ENCODE measurements around the gene ARHGAP26.

The ARHGAP26 gene

GRCh38 chr5:143166661-143167420 is 396.7 kb downstream of the ARHGAP26 start:
- TF ChIP-seq, protein P1, sequence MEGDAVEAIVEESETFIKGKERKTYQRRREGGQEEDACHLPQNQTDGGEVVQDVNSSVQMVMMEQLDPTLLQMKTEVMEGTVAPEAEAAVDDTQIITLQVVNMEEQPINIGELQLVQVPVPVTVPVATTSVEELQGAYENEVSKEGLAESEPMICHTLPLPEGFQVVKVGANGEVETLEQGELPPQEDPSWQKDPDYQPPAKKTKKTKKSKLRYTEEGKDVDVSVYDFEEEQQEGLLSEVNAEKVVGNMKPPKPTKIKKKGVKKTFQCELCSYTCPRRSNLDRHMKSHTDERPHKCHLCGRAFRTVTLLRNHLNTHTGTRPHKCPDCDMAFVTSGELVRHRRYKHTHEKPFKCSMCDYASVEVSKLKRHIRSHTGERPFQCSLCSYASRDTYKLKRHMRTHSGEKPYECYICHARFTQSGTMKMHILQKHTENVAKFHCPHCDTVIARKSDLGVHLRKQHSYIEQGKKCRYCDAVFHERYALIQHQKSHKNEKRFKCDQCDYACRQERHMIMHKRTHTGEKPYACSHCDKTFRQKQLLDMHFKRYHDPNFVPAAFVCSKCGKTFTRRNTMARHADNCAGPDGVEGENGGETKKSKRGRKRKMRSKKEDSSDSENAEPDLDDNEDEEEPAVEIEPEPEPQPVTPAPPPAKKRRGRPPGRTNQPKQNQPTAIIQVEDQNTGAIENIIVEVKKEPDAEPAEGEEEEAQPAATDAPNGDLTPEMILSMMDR (IDR thresholded peaks at IDR 0.05): no peak
- DNase-seq (ENCODE audit: low spot score): no peak
- H3K4me3 ChIP-seq: no peak overlapping the region
- no peak overlapping the region for H3K27ac ChIP-seq

DNA sequence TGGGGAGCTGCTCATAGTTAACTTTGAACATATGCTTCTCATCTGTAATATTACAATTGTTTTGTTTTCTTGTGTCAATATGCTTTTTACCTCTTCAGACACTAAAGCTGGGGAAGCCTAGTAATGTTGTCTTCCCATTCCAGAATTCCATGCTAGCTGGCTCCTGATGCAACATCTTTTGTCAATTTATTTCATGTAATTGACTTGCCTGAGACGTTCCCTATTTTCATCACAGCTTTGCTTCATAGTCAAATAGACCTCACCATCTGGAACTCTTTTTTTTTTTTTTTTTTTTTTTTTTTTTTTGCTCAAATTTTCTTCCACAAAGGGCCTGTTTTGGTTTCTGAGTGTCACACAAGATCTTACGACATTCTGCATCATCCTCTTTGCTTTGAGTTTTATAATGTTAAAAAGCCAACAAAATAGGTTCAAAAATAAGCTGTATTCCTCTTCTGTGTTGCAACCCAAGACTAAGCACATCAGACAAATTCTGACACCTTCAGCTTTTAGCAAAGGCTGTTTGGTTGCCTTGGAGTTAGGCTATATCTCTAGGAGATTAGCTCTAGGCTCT is 398.1 kb downstream of the ARHGAP26 start:
- Histone ChIP-seq H3K4me3 (no peak overlapping the region), H3K27ac (no peak overlapping the region)
- TF ChIP-seq, protein P1 (IDR thresholded peaks at IDR 0.05): no peak
- DNase-seq (ENCODE audit: low spot score): no peak

DNA sequence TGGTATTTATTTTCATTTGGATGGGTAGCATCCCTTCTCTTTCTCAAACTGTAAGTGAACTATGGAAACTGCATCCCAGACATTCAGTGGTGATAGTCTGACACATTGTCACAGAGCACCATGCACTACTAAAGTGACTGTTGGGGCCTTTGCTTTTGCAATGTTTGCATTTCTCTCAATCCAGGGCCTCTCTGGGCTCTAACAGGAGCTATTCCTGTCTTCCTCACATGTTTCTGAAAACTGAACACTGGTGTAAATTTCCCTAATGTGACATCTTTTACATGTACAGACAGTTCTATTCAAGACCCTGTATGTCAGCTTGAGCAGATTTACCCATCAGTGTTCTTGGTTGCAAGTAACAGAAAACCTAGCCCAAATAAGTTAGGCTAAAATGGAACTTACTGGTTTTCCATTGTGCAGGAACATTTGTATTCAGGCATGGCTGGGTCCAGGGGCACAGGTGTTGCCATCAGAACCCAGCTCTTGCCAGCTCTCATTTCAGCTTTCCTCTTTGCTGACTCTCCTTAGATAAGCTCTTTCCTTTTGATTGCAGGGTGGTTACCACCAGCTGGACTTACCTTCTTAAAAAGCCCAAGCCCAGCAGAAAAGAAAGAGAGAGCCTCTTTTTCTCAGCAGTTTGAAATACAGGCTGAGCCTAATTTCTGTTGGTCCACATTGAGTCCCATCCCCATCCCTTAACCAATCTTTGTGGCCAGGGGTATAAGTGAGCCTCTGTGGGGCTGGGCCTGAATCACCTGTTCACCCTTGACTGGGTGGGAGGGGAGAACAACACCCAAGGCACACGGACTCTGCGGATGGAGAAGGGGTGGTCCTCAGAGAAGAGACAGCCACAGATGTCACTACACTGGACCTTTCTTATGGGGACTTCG is 399.0 kb downstream of the ARHGAP26 start:
- TF ChIP-seq, protein P1 (IDR thresholded peaks at IDR 0.05): no peak
- no peak for DNase-seq (ENCODE audit: low spot score)
- Histone ChIP-seq H3K27ac (no peak overlapping the region), H3K4me3 (no peak overlapping the region)

DNA sequence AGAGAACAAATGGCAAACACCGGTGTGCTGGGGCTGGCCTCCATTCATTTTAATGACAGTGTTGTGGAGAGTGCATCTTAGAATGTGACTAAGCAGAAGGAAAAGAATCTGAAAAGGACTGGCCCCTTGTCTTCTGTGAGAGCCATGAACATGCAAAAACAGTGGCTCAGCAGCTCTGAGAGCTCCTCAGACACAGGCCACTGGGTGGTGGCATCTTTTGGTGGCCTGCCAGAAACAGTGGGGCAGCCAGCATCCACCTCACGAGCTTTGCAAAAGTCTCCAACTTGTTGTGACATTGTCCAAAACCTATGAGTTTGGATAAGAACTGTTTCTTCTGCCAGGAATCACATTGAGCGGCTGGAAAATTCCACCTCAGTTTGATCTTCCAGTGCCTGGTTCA is 399.9 kb downstream of the ARHGAP26 start:
- TF ChIP-seq, protein P1 (IDR thresholded peaks at IDR 0.05): no peak
- Histone ChIP-seq H3K4me3 (no peak overlapping the region), H3K27ac (no peak overlapping the region)
- DNase-seq (ENCODE audit: low spot score): no peak

DNA sequence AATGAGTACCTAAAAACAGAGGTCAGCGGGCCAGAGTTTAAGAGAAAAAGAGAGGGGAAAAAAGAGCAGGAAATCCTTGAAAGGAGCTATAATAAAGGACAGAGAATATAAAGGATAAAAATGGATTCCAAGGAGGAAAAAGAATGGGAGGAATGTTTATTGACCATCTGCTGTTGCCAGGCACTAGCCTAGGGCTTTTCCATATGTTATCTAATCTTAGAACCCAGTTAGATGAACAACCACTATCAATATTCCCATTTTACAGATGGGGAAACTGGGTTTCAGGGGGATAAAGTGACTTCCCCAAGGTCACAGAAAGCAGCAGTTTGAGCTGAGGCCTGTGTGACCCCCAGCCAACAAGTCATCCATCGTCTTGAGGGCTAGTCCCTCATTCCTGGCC is 400.8 kb downstream of the ARHGAP26 start:
- TF ChIP-seq, protein P1 (IDR thresholded peaks at IDR 0.05): no peak
- H3K4me3 ChIP-seq: no peak overlapping the region
- no peak for DNase-seq (ENCODE audit: low spot score)
- H3K27ac ChIP-seq: no peak overlapping the region

DNA sequence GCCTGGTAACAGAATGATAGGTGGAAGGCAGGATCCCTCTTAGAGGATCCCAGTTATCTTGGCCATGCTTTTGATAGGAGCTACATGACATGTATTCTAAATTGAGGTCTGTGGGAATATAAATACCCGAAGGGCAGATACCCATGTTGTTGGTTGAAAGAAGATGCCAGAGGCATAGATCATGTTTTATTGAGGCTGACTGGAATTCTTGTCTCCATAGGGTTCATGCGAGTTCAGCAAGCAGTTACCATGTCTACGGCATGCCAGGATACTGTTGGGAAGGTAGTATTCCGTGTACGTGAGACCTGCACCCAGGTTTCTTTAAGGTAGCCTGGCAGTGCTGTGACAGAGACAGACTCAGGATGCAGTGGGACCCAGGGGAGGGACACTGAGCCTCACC is 402.6 kb downstream of the ARHGAP26 start:
- no peak for DNase-seq (ENCODE audit: low spot score)
- H3K4me3 ChIP-seq: no peak overlapping the region
- H3K27ac ChIP-seq: no peak overlapping the region
- TF ChIP-seq, protein P1 (IDR thresholded peaks at IDR 0.05): no peak
